ENCODE measurements around the gene HRH3. TPM values are rescaled to one million over a fixed set of nuclear protein-coding genes. Genes with fewer than 3 reads are reported as not detected.

The HRH3 gene
- total RNA-seq, 1 experiment from 2014 or later, result not detected

- no peak for DNase-seq (ENCODE audit: low read depth)
Measured at GRCh38 chr20:62215020-62215990, 4.8 kb downstream of the HRH3 start.

- no peak for DNase-seq (ENCODE audit: low read depth)
Measured at GRCh38 chr20:62214067-62214466, 6.0 kb downstream of the HRH3 start.

DNA sequence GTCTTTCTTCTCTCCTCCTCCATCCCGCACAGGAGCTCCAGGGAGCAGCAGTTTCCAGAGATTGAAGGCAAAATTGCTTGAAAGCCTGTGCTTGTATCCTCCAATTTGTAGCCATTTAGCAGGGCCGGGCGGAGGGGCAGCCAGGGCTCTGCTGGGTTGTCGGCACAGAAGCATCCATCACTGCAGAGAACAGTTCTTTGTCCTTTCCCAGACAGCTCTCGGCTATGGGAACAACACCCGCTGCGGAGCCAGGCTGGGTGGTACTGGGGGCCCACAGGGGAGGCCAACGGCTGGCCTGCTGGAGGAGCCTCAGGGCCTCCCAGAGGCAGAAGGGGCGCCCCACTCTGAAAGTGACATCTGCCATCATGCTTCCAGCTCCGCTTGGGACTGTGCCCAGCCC, 7.8 kb downstream of the HRH3 start:
- no peak for DNase-seq (ENCODE audit: low read depth)

- DNase-seq (ENCODE audit: low read depth), result no peak
Measured at GRCh38 chr20:62211769-62212288, 8.2 kb downstream of the HRH3 start.

DNA sequence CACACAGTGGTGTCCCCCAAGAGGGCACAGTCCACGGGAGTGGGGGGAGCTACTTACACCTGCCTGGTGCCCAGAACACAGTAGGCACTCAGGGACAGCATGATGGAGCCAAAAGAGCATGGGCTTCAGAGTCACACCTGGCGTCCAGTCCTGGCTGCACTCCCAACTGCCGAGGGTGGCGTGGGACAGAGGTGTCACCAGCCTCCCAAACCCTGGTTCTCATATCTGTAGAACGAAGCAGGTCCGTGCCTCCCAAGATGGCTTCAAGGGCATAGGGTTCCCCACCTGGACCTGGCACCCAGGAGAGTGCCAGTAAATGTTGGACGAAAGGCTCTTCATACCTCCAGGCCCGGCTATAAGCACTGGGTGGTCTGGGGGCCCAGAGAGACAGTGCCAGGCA, 8.9 kb downstream of the HRH3 start:
- no peak for DNase-seq (ENCODE audit: low read depth)

DNA sequence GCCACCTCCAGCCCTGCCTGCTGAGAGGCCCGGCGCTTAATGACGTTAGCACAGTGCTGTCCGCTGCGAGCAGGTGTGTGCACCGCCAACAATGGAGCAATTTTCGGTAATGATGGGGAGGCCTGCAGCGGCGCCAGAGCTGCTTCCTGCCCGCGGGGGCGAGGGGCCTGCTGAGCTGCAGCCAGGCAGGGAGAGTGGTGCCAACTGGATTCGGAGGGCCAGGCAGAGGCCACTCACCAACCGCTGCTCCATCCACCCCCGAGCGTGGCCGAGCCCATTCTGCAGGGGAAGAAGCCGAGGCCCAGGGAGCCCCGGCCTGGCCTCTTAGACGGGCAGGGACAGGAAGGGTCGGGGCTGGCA, 9.6 kb downstream of the HRH3 start:
- DNase-seq (ENCODE audit: low read depth), result no peak

- DNase-seq (ENCODE audit: low read depth), result no peak
Measured at GRCh38 chr20:62209850-62210495, 10.1 kb downstream of the HRH3 start.

GRCh38 chr20:62208795-62209755, 11.0 kb downstream of the HRH3 start:
- DNase-seq (ENCODE audit: low read depth), result peak; percentile 66

DNA sequence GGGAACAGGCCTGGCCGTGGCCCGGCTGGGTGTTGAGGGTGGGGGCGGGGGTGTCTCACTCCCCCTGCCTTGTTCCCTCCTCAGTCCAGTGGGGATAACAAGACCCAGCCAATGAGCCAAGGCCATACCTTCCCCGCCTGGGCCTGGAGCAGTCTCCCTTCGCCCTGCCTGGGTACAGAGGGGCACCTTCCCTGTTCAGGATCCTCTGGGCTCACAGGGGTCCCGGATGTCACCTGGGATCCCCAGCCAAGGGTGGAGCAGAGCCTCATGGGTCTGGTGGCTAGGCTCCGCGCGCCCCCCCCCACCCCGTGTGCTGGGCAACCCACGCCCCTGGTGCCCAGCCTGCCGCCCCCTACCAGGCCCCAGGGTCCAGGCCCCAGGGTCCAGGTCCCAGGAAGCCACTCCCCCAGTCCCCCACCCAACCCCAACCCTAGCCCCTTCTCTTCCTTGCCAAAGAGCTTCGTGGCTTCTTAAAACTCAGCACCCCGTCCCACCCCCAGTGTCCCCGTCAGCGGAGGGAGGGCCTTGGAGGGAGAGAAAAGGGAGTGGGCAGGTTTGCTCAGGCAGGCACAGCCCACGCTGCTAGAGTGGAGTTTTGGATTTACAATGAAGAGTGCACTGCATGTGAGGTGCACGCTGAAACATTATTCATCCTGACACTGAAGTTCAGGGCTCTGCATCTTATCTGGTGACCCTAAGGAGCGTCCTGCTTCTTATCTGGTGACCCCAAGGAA, 11.8 kb downstream of the HRH3 start:
- DNase-seq (ENCODE audit: low read depth), result no peak

- no peak for DNase-seq (ENCODE audit: low read depth)
Measured at GRCh38 chr20:62206388-62206775, 13.7 kb downstream of the HRH3 start.

DNA sequence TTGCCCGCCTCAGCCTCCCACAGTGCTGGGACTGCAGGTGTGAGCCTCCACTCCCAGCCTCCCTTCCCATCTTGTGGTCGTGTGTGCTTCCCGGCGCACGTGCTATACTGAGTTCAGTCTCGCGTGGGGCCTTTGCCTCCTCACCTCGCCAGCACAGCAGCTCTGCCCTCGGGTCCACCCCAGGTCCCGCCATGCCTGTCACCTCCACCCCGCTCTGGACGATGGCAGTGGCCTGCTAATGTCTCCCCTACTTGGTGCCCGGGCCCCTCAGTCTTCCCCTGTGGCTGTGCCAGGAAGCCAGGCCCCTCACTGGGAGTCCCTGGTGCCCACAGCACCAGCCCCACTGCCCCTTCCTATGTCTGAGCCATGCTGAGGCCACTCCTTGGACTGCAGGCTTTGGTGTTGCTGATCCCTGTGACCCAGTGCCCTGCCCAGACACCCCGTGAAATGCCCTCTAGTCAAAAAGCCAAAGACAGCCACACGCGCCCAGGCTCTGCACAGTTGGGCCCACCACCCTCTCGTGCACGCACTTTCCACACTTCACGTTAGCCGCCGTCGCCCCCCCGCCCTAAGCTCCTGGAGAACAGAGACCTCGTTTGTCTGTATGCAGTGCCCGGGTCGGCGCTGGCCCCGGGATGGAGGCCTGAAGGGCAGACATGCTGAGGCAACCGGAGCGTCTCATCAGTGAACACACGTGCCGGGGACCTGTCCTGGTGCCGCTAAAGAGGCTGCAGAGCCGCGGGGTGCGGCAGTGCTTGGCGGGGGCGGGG, 14.3 kb downstream of the HRH3 start:
- DNase-seq (ENCODE audit: low read depth), result no peak

DNA sequence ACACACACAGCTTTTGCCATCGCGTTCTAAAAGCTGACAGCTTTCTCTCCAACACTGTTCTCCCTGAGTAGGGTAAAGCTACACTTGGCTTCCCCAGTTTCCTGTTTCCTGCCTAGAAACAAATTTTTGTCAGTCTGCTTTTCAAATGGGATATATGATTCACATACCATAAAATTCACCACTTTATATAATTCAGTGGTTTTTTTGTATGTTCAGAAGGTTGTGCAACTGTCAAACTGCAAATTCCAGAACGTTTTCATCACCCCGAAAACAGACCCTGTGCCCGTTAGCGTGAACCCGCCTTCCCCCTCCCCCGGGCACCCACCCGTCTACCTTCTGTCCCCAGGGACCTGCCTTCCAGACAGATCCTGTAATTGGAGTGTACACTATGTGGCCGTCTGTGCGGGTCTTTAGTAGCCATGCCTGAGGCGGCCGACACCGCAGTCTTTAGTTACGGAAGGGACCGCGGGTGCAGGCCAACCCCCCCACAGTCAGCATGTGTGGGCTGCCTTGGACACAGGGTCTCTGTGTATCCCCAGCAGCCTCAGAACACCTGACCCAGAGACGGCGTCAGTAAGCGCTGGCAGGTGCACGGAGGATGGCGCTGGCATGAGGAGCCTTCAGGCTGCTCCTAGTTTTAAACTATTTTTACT, 16.6 kb downstream of the HRH3 start:
- no peak for DNase-seq (ENCODE audit: low read depth)

- DNase-seq (ENCODE audit: low read depth), result no peak
Measured at GRCh38 chr20:62202676-62203377, 17.3 kb downstream of the HRH3 start.

- DNase-seq (ENCODE audit: low read depth), result peak; percentile 47
Measured at GRCh38 chr20:62202083-62202395, 18.0 kb downstream of the HRH3 start.

- DNase-seq (ENCODE audit: low read depth), result no peak
Measured at GRCh38 chr20:62201173-62202082, 18.6 kb downstream of the HRH3 start.

DNA sequence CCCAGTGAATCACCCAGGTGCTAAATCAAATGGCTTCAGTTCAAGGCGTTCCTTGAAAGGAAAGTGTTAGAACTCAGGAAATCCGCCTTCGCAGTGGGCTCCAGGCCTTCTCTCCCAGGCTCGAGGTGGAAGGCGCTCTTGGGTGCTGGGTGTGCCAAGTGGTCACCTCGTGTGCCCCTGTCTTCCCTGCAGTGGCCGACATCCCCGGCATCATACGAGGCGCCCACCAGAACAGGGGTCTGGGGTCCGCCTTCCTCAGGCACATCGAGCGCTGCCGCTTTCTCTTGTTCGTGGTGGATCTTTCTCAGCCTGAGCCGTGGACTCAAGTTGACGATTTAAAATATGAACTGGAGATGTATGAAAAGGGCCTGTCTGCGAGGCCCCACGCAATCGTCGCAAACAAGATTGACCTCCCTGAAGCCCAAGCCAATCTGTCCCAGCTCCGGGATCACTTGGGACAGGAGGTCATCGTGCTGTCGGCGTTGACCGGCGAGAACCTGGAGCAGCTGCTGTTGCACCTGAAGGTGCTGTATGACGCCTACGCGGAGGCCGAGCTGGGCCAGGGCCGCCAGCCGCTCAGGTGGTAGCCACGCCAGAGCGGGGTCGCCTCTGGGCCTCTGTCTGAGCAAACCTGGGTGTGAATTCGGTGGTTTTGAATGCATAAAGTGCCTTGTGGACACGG, 19.4 kb downstream of the HRH3 start:
- DNase-seq (ENCODE audit: low read depth), result no peak

DNA sequence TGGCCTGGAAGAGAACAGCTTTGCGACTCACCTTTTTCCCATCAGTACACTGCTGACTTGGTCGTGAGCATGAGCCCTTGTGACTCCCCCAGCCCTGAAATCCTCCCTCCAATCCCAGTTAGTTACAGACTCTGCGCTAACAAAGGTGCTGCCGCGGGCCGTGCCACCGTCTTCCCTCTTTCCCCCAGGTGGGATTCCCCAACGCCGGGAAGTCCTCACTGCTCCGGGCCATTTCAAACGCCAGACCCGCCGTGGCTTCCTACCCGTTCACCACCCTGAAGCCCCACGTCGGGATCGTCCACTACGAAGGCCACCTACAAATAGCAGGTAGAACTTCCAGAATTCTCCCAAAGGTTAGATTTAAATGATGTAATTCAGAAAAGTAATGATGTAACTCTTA, 21.1 kb downstream of the HRH3 start:
- no peak for DNase-seq (ENCODE audit: low read depth)

GRCh38 chr20:62198496-62198895, 21.6 kb downstream of the HRH3 start:
- DNase-seq (ENCODE audit: low read depth), result no peak
